T-helper 1 cell treated with Interleukin-12 subunit alpha and Interleukin-12 subunit beta and Interleukin-4 antibody, amounts not matched to agents 30 ng/mL and 1 ng/mL, for 36 hours (primary cell): Measurements from ENCODE around the gene CFAP20DC. TPM values are rescaled to one million over a fixed set of nuclear protein-coding genes. Genes with fewer than 3 reads are reported as not detected.
"Not testable (repeated sequence)": the region's sequence is repeated elsewhere in the genome, so short reads cannot be mapped to it uniquely, and the experiment has no call there.

Experiments
- intact Hi-C: fragments of 100-400 bp; cut with micrococcal nuclease; formaldehyde crosslinking; loops from one replicate; pipeline ENCODE4 v1.15.1; 2024
- total RNA-seq: library from RNA; stranded (reverse); gene quantifications from 2 replicates; pipeline ENCODE4 v1.2.3, GENCODE V29; 2022

CFAP20DC gene
- total RNA-seq, 1 donor from 2014 or later: 0.27 TPM

DNA sequence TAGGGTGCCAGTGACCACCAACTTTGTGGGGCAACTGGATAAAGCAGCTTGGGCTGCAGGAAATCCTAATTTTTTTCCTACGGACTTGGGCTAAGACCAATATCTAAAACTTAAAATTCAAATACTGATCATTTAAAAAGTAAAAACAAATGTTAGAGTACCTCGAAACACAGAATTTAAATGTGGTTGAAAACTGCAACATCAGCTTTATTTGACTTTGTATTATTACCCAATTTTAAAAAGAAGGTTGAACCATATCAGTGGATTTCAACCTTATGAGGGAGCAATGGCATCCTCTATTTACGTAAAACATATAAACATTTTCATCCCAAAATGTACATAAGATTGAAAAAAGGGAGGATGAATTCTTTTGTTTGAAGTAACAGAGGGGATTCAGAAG, 26.2 kb downstream of the CFAP20DC start:
- intact Hi-C loops: no loop called here

GRCh38 chr3:59017617-59017984, 32.2 kb downstream of the CFAP20DC start:
- intact Hi-C loops: no loop called here

DNA sequence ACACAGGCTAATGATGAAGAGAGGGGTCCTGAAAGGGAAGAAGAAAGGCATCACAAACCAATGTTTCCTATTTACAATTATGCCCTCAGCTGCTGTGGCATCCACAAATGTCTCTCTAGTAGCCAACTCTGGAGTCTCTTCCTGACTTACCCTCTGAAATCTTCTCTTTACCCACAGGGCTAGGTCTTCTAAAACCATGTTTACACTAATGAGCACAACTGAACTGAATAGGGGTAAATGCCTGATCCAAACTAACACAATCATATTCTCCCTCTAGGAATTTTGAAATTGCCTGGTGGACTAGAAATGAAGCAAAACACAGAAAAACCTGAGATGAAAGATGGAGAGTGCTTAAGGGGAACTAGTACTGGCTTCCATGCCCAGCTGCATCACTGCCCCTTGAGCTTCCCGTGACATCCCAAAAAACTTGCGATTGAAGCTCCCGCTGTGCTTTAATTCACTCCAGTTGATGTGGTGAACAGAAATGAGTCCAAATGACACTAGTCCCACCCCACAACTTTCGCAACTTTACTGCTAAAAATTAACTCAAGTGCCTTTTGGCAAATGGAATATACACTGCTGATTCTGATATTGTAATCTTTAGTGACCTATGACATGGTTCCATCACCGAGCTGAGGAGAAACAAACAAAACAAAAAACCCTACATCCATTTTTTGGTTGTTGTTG, 32.8 kb downstream of the CFAP20DC start:
- intact Hi-C loops: no loop called here

- intact Hi-C loops: no loop called here
Observed at GRCh38 chr3:59013611-59014010, 36.2 kb downstream of the CFAP20DC start.

DNA sequence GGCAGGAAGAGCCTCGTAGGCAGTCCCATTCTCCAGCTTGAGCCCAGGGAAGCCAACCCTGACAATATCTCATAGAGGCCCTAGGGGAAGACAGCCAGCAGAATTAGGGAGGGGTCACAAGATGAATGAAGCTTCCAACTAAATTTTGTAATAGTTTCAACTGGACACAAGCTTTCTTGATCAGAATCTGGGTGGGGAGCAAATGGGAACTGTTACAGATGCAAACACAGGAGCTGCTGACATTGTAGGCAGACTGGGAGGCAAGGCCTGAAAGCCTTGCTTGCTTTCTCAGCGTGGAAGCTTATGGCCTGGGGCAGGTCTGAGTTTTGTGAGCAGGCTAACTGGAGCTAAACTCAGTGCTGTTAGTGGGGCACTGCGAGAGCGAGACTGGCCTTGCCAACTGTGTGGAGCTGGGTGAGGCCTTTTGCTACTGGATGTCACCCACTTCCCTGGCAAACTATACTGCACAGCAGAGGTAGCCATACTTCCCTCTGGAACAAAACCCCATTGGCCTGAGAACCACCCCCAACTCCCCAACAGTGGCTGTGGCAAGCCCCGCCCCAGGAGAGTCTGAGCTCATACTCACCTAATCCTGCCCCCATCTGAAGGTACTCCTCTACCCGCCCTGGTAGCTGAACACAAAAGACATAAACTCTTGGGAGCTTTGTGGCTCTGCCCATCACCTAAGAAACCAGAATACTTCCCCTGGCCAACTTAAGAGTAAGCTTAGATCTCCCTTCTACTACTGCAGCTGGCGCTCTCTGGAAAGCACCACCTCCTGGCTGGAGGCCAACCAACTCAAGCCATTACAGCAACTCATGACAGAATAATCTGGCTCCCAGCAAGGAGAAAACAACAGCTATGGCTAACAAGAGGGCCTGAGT, 42.9 kb downstream of the CFAP20DC start:
- intact Hi-C loops: no loop called here

- intact Hi-C loops: no loop called here
Observed at GRCh38 chr3:59001675-59002074, 48.1 kb downstream of the CFAP20DC start.

DNA sequence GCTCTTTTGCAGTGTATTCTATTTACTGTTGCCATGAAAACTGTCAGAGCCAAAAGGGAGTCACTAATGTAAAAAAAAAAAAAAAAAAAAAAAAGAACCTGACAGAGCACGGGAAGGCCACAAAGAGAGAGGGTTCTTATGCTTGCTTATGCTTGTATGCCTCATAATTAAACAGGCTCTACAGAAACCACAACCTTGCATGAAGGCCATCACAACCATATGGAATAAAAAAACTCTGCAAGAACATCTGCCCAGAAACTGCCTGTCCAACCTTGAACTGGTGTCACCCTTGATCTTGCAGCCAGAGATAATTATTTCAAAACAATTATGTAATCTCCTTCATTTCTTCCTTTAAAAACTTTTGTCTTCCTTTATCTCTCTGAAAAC, 50.1 kb downstream of the CFAP20DC start:
- intact Hi-C loops: no loop called here

GRCh38 chr3:58999134-58999773, 50.6 kb downstream of the CFAP20DC start:
- intact Hi-C loops: no loop called here

DNA sequence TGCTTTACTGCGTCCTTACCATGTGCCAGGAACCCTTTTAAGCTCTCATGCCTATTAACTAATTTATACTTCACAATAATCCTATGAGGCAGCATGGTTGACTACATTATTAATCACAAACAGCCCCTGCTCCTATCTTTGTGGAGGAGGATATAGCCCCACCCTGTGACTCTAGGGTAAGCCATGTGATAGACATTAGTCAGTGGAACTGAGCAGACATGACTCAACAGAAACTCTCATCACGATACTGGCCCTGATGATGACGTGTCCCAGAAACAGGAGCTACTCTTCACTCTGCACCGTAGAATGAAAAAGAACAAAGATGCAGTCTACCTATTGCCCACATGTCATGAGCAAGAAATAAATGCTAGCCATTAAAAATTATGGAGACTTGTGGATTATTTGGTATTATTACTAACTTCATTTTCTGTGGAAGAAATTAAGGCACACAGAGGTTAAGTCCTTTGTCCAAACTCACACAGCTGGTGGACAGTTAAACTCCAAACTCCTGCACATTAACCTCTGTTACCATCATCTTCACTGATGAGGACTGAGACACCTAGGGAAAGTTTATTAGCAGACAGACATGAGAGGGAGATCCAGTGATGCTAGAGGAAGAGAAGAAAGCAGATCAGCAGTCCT, 51.2 kb downstream of the CFAP20DC start:
- intact Hi-C loops: no loop called here

DNA sequence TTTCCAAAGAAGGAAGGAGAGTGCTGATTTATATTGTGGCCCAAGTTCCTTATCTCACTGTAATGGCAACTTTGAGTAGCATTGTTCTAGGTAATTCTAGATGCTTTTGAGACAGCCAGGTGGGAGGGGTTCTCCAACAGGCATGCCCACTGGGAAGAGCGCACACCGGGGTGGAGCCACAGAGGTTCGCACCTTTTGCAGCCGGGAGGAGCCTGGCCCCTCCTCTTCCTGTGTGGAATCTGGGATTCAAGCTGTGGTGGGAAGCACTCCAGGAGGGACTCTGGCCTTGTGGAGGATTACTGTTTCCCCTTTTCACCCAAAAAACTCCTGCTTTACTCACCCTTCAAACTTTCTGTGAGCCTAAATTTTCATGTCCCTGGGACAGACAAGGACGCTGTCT, 53.1 kb downstream of the CFAP20DC start:
- intact Hi-C loops: no loop called here

DNA sequence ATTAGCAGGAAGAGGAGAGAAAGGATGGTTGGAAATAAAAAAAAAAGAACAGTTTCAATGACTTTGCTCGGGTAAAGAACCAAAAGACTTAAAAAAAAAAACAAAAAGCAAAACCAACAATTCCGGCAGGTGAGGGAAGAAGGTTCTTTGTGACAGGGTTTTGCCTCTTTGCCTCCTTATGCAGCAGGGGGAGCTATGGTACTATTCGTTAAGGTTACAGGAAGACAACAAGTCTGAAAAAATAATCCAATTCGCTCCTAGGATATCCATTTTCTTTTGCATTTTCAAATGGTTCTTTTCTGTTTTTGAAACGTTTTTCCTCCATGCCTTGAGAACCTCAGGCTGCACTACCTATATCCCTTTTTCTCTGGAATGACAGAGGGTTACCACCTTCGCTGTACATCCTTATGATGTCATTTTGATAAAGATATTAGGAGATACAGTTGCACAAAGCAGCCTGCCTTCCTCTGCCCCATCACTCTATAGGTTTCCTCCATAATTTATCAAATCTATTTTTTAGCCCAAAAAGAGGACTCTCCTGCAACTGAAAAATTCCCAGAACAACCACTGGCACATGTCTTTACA, 55.0 kb downstream of the CFAP20DC start:
- intact Hi-C loops: loop anchor here (1.0 kb wide), 2 partner anchors 57 to 355 kb away; no protein-coding TSS in a partner anchor

DNA sequence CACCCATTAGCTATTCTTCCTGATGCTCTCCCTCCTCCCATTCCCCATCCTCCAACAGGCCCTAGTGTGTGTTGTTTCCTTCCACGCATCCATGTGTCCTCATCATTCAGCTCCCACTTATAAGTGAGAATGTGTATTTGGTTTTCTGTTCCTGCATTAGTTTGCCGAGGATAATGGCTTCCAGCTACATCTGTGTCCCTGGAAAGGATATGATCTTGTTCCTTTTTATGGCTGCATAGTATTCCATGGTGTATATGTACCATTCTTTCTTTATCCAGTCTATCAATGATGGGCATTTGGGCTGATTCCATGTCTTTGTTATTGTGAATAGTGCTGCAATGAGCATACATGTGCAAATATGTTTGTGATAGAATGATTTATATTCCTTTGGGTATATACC, 56.3 kb downstream of the CFAP20DC start:
- intact Hi-C loops: no loop called here

- intact Hi-C loops: no loop called here
Observed at GRCh38 chr3:58991623-58992022, 58.2 kb downstream of the CFAP20DC start.

DNA sequence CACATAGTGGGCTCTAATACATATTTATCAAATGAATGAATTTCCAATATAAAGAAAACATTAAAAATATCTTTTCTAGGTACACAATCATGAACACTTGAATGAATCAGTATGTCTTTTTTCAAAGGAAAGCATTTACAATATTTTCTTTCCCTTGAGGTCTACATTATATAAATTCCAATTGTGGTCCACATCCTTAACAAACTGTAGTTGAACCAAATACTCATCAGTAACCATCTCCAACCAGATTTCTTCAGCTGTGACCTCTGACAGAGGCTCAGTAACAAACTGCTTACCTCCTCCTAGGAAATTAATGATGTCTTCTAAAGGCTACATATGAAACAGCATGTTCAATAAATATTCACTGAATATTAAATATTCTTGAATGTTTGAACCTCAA, 58.8 kb downstream of the CFAP20DC start:
- intact Hi-C loops: no loop called here

DNA sequence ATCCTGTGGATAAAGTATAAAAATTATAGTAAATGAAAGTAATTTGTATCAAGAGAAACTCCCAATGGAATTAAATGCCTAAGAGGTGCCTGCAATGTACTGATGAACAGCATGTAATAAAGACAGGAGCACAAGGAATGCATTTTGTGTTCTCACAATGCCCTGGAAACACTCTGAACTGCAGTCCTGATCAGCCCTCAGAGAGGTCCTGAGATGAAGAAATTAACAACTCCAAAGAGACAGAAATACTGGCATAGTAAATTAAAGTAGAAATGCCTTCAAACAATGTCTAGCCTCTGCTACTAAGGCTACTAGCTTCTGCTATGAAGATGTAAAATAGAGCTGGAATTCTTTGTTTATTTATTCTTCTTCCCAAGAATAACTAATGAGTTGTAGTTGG, 59.9 kb downstream of the CFAP20DC start:
- intact Hi-C loops: no loop called here

DNA sequence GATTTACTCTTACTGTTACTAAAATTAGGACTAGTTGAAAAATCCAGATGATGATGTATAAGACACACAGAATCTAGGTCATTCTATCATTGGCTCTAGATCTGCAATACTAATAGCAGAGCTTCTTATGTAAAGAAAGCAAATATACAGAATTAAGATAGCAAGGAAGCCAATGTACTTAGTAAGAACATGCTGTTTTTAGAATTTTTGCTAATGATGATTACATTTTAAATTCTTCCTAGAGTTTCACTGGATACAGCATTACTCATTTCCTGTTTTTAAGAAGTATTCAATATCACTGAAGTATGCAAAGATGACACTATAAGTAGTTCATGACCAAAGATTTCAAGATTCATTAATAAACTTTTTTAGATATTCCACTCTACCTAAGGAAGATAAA, 60.7 kb downstream of the CFAP20DC start:
- intact Hi-C loops: no loop called here

- intact Hi-C loops: no loop called here
Observed at GRCh38 chr3:58988041-58988440, 61.8 kb downstream of the CFAP20DC start.

DNA sequence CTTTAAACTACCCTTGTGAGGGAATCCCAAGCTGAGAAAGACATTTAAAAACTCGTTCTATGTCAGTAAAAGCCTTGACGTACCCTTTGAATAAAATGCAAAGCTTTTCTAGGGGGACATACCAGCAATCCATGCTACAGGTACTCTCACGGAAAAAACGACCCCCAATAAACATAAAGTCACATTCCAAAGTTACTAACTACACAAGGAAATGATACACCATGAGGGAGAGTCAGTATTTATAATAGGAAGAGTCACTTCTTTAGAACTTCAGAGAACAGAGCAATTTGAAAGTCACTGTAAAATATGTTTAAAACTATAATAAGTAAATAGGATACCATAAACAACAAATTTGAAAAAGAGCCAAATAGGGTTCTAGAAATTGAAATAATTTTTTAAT, 63.2 kb downstream of the CFAP20DC start:
- intact Hi-C loops: no loop called here

- intact Hi-C loops: no loop called here
Observed at GRCh38 chr3:58979840-58980239, 70.0 kb downstream of the CFAP20DC start.

DNA sequence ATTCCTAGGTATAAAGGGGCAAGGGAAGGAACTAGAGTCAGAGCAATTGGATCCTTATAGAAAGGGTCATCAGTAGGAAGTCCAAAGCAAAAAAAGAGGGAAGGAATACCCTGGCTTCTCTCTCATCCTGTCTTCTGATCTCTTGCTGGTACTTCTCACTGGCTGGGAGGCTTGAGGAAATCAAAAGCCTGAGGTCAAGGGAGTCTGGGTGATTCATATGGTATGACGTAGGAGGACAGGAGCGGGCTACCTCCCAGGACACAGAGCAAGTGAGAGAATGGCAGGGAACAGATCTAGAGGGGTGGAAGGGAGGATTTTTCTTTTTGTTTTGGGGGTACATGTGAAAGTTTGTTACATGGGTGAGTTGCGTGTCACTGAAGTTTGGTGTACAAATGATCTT, 76.0 kb downstream of the CFAP20DC start:
- intact Hi-C loops: no loop called here

DNA sequence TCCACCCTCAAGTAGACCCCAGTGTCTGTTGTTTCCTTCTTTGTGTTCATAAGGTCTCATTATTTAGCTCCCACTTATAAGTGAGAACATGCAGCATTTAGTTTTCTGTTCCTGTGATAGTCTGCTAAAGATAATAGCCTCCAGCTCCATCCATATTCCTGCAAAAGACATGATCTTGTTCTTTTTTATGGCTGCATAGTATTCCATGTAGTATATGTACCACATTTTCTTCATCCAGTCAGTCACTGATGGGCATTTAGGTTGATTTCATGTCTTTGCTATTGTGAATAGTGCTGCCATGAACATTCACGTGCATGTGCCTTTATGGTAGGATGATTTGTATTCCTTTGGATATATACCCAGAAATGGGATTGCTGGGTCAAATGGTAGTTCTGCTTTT, 82.0 kb downstream of the CFAP20DC start:
- intact Hi-C loops: not testable (repeated sequence)
